GM19397 (cell line): Measurements from ENCODE around the gene FHIP1B.
A peak's percentile ranks its signal among the peaks of the same experiment; 100 is the strongest.

ENCODE experiments used
- ATAC-seq: cut with Tn5 transposase; IDR thresholded peaks from one replicate; pipeline ENCODE4 v1.9.1; 2021; ENCODE audit warnings: mild to moderate bottlenecking, moderate library complexity; ENCODE audit not compliant: unreplicated experiment

FHIP1B gene

GRCh38 chr11:6203327-6203726 is 31.1 kb downstream of the FHIP1B start:
- peak; percentile 58 for ATAC-seq

- no peak for ATAC-seq
Observed at GRCh38 chr11:6202041-6202440, 32.4 kb downstream of the FHIP1B start.

GRCh38 chr11:6201481-6201880 is 33.0 kb downstream of the FHIP1B start:
- ATAC-seq: no peak

DNA sequence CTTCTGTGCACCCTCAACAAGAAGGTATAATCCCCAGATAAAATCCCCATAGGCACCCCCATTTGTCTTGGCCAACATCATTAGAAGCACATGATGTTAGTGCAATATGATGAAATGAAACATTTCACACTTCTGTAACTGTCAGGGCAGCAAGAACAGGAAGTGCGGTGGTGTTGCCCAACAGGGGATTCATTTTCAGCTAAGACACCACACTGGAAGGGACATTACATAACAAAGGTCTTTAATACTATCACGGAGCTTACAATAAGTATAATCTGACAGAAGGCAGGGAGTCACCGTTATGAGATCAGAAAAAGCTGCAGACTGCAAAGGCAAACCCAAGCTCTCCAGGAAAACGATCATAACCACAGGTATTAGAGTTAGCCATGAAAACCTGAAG is 33.5 kb downstream of the FHIP1B start:
- ATAC-seq: no peak

GRCh38 chr11:6199174-6199810 is 35.1 kb downstream of the FHIP1B start, which contains the start of gene OR52W1:
TSS of gene OR52W1 (plus strand) at chr11:6199224. CDS start at chr11:6199224, 0 bp downstream.
- no peak for ATAC-seq

DNA sequence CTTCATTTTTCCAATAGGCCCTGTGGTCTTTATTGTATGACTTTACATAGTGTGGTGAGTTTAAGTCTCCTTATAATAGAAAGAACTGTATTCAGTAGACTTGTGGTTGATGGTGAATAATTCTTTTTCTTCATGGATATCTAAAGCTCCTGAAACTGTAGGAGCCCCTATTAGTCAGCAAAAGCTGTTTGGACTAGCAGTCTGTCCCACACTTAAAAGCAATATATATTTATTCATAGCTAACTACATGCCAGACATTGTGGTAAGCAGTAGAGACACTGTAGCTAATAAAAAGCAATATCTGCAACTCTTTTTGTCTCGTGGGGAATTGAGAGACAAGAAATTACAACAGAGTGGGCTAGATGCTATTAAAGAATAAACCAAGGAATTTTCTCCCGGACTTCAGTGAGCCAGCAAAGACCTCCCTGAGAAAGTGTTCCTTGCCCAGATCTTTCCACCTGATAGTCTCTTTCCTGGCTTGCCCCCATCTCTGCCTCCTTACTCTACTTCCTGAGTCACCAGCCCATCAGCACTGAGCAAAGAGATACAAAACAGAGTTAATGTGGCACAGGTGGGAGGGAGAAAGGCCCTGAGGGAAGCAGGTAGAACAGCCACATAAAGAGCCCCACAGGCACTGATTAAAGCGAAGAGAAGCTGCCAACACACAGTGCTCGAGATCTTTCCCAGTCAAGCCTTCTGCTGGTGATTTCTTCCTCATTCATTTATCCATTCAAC is 36.8 kb downstream of the FHIP1B start:
- no peak for ATAC-seq

- no peak for ATAC-seq
Observed at GRCh38 chr11:6196396-6196795, 38.0 kb downstream of the FHIP1B start.

GRCh38 chr11:6194065-6194581 is 40.3 kb downstream of the FHIP1B start:
- ATAC-seq: no peak

GRCh38 chr11:6191742-6192141 is 42.7 kb downstream of the FHIP1B start:
- ATAC-seq: no peak

DNA sequence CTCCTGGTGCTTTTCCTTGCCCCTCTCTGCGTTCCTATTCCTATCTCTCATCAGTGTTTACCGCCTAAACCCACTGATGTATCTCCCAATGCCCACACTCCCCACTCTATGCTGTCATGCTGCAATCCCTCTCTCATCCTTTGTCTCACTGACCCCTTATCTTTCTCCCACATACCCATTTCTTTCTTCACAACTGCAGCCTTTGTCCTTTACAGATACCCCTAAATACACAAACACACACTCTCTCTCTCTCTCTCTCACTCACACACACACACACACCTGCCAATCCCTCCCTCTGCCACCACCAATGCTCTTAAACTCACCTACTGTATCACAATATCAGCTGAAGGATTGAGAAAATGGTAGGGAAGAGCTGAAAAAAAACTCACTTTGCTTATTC is 59.0 kb downstream of the FHIP1B start:
- no peak for ATAC-seq

GRCh38 chr11:6170226-6170625 is 64.2 kb downstream of the FHIP1B start, which contains the start of gene OR52B2:
TSS of gene OR52B2 (minus strand) at chr11:6170326. CDS start at chr11:6170326, 0 bp downstream.
- no peak for ATAC-seq
